NCI-H2196 treated with DMSO at 0.1 percent for 48 hours (cell line): ENCODE results near the gene MMEL1.
"Not testable (repeated sequence)": the region's sequence is repeated elsewhere in the genome, so short reads cannot be mapped to it uniquely, and the experiment has no call there.

ENCODE experiments used
- DNase-seq: peaks from one replicate; lab custom pipeline; 2025; ENCODE audit not compliant: unreplicated experiment; lab: John Stamatoyannopoulos, UW

Gene MMEL1

DNA sequence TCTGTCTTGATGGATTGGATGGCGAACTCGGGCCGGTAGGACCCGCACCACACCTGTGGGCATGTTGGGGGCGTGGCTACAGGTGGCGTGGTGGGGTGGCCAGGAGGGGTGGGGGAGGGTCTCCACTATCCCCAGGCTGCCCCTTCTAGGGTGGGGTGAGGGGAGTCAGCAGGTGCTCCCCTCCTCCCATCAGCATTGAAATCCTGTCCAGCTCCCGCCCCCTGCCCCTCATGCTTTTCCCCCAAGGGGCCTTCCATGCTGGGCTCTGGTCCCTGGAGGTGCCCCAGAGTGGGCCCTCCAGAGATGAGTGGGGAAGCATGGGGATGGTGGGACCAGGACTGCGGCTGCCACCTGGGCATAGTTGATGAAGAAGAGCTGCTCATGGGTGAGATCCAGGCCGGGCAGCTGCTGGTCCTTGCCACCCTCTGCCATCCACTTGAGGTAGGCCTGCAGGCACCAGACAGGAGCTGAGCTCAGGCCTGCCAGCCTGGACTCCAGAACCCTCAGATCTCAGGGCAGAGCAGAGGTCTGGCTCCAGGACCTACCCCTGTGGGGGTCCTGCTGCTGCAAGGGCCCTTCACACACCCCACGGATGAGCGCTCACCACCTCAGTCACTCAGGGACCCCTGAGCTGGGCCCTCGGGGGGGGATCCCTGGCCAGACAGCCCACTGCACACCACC, 41.1 kb downstream of the MMEL1 start:
- DNase-seq, result no peak

DNA sequence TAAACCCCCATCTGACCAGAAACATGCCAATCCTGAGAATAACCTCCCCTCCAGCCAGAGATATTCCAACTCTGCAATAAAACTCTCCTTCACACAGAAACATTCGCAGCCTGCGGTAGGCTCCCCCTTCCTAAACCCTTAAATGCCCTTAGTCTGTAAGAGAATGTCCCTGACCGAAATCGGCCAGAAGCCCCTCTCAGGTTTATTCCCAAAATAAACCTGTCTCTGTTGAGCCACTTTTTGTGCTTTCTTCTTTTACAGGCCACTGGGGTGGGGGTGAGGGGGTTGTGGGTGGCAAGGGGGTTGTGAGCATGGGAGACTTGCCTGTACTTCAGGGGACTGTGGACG, 41.6 kb downstream of the MMEL1 start:
- no peak for DNase-seq

- DNase-seq, result no peak
Observed at GRCh38 chr1:2590233-2591141, 42.3 kb downstream of the MMEL1 start.

DNA sequence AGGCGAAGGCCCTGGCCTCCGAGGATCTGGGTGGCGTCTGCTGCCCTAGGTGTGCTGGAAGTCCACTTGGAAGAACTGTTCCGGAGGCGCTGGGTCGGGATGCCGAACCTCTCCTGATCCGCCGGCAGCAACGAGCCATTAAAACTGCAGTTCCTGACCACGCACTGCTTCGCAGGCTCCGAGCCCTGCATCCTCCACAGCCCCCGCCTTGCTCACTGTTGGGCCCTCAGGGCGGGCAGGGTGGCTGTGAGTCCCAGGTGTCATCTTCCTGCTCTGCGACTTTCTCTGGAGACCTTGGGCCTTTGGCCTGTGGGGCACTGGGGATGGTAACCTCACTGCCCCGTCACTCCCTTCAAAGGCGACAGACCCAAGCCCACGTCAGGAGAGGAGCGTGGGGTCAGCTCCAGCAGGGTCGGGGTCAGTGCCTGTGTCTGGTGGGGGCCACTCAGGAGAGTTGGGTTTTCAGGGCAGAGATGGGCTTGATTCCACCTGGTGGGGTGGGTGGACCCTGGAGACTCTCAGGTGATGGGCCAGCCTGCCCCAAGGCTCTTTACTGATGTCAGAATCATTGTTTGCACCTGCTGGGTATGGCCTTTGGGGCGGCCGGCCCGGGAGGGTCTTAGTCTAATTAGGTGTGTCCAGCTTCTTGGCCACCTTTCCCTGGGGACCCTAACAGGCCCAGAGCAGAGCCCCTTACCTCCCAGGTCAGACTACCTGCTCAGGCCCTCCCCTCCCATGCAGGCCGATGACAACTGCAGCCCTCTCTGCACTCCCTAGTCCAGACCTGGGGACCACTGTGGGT, 43.2 kb downstream of the MMEL1 start:
- DNase-seq, result no peak

DNA sequence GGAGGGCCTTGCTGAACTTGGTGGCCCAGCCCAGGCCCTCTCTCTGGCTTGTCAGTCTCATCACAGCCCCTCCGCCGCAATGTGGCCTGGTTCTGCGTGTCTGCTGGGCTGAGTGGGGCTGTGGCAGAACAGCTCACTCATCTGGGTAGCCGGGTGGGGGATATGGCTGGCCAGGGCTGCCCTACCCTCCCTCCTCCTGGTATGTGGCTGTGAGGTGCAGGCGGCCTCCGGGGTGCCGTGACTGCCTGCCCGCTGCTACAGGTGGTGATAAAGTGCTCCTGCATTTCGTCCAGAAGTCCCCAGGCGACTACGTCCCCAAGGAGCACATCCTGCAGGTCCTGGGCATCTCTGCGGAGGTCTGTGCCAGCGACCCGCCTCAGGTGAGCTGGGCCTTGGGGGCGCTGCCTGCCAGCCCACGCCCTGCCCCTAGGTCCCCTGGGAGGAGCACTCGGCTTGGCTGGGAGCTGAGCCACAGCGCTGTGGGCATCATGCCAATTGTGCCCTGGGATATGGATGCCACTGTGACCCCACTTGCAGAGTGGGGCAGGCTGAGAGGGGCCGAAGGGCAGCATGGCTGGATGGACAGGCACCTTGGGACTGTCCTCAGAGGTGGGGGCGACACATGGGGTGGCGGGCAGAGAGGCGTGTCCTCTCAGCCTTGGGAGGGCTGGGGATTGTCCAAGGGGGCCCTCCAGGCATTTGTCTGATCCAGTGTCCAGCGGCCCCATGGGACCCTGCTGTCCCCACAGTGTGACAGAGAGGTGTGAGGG, 44.0 kb downstream of the MMEL1 start:
- DNase-seq, result no peak

DNA sequence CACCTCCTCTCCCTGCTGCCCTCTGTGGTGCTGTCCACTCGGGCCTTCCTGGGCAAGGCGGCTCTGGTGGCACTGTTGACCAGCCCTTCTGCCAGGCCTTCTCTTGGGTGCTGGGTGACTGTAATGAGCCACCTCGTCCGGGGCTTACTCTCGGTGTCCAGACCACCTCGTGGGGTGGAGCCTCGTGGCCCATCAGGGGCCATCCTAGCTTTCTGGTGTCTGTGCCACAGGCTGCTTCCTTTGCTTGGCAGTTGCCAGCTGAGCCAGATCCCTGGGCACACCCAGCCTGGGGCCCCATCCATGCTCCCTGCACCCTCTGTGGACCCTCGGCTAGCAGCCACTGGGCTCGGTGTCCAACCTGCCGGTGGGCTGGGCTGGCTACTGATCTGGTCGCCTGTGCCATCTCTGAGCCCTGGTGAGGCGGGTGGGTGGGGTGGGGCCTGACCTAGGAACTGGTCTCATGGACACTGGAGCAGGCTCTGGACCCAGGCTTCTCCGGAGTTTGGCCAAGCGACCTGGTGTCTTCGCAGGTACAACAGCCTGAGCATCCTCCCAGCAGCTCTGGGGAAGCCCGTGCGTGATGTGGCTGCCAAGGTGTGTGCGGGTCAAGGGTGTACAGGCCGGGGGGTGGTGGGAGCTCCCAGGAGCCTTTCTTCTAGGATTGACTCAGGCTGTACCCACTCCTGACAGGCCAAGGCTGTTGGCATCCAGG, 44.8 kb downstream of the MMEL1 start:
- DNase-seq, result no peak

GRCh38 chr1:2587071-2587859, 45.6 kb downstream of the MMEL1 start:
- no peak for DNase-seq

- DNase-seq, result peak; percentile 95
Observed at GRCh38 chr1:2586154-2587070, 46.4 kb downstream of the MMEL1 start, which contains the start of gene PRXL2B. TSS of gene PRXL2B (plus strand) at chr1:2586777. CDS start at chr1:2586886, 109 bp downstream.

DNA sequence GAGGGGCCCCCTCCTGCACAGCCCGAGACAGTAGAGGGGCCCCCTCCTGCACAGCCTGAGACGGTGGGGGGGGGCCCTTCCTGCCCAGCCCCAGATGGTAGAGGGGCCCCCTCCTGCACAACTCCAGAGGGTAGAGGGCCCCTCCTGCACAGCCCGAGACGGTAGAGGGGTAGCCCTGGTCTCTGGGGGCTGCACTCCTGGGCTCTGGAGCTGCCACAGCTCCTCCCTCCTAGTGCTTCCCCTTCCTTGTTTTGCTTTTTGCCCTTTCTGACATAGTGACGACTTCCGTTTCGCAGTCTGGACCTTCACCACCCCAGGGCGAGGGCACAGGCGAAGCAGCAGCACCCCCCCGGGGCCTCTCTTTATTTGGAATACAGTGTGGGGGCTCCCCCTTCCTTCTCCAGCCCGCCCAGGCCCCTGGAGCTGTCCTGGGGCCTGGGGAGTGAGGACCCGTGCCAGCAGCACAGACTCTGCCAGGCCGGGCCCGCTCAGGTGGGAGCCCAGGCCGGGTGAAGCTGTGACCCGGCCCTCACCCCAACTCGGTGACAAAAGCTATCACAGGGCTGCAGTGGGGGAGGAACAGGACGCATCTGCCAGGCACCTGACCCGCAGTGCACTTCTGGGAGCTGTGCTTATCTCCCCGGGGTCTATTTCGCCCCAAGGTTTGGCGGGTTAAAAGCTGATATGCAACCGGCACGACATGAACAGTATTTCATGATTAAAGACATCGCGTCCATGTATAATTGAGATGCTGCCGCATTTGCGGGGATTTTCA, 47.3 kb downstream of the MMEL1 start:
- no peak for DNase-seq

GRCh38 chr1:2584686-2585317, 48.0 kb downstream of the MMEL1 start:
- no peak for DNase-seq

DNA sequence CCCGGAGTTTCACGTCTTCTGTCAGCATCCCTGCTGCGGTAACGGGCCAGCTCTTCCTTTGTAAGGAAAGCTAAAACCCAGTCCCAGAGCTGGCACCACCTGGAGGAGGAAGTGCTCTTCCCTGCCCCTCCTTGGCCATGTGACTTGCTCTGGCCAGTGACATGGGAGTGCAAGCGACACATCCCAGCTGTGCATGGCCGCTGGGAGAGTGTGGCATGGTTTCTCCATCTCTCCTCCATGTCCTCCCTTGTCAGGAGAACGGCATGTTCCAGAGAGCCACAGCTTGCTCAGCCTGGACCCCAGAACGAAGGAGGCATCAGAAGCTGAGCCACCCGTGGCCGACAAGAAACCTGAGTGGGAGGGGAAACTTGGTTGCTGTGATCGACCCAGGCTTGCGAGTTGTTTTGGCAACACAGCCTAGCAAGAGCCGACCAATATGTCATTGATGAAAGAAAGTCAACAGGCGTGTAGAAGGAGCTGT, 48.9 kb downstream of the MMEL1 start:
- DNase-seq, result no peak

- DNase-seq, result no peak
Observed at GRCh38 chr1:2583331-2583791, 49.5 kb downstream of the MMEL1 start.

GRCh38 chr1:2582391-2582790, 50.4 kb downstream of the MMEL1 start:
- no peak for DNase-seq

- no peak for DNase-seq
Observed at GRCh38 chr1:2580691-2581090, 52.1 kb downstream of the MMEL1 start.

DNA sequence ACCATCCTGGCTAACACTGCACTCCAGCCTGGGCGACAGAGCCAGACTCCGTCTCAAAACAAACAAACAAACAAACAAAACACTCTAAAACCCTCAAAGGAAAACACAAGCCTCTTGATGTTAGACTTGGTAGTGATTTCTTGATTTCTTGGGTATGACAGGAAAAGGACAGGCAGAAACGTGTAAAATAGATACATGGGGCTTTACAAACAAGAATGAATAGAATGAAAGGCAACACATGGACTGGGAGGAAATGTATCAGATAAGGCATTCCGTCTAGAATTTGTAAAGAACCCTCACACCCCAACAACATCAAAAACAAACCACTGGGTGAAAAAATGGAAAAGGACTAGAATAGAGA, 54.1 kb downstream of the MMEL1 start:
- DNase-seq, result no peak

DNA sequence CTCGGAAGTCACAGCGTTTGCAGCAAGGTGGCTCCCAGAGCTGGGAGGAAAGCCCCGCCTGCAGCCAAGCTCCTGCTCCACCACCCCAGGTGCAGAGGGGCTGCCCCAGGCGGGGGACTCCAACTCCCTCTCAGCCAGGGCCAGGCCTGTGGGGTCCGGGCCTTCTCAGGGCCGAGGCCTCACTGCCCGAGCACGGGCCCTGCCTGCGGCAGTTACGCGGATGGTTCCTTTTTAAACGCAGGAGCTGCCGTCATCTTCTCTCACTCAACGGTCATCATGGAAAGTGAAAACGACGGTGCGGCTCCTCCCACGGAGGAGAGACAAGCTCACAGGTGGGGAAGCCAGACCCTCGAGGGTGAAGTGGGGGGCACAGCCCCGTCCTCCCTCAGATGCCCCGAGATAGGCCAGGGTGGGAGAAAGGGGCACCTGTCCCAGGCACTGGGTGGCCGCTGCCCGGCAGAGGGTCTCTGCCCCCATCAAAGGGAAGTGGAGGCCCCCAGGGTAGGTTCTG, 55.2 kb downstream of the MMEL1 start:
- not testable (repeated sequence) for DNase-seq
